ENCODE measurements around the gene MFSD2B. TPM values are rescaled to one million over a fixed set of nuclear protein-coding genes. Genes with fewer than 3 reads are reported as not detected.

The MFSD2B gene
- total RNA-seq, 1 experiment from 2014 or later = 0.39 TPM

GRCh38 chr2:24011250-24012104, 1.6 kb downstream of the MFSD2B start:
- no peak overlapping the region for H2AFZ ChIP-seq (ENCODE audit: low read depth, low read length, poor library complexity, severe bottlenecking)
- H3K9me2 ChIP-seq (ENCODE audit: insufficient read depth) = no peaks in the 10 kb centered on the region
- H3K9me3 ChIP-seq (ENCODE audit: control insufficient read depth in 1 of 2, insufficient read depth in 1 of 2, low read depth in 1 of 2, low read length in 2 of 2) = no peaks in the 10 kb centered on the region
- no peaks in the 10 kb centered on the region for H3K36me3 ChIP-seq (ENCODE audit: control insufficient read depth in 1 of 2, insufficient read depth in 2 of 2, low read length in 2 of 2)
- BruUV-seq (replicated peaks) = no TSS peak
- H3K9ac ChIP-seq (ENCODE audit: low read length) = no peak overlapping the region
- no peaks in the 10 kb centered on the region for H3K27me3 ChIP-seq (ENCODE audit: insufficient read depth, low read length)
- no peaks in the 10 kb centered on the region for H3K79me2 ChIP-seq (ENCODE audit: insufficient read depth, low read length)
- DNase-seq (ENCODE audit: low read depth, low spot score) (no peak), ATAC-seq (no peak)
- ChIA-PET CTCF (no interaction called here), POLR2A (no interaction called here), RAD21 (ENCODE audit: low non-redundant PET in 1 of 2, low total read pairs in 2 of 2, uncharacterized antibody in 2 of 2, unreplicated experiment in 2 of 2) (no interaction called here)
- no peaks in the 10 kb centered on the region for H4K20me1 ChIP-seq (ENCODE audit: insufficient read depth)
- peaks cover 10 to 19% of the 10 kb centered on the region in 2 experiments for H3K4me1 ChIP-seq (ENCODE audit: control insufficient read depth in 1 of 2, insufficient read depth in 2 of 2, low read length in 2 of 2)
- no peak overlapping the region for H3K4me3 ChIP-seq (replicated peaks in 1 of 2; ENCODE audit: low read depth in 1 of 2, low read length in 2 of 2)
- no peak overlapping the region for H3K27ac ChIP-seq (ENCODE audit: low read depth, low read length)
- no peak overlapping the region for H3K4me2 ChIP-seq (ENCODE audit: low read length)
- intact Hi-C loops (cut with micrococcal nuclease) = no loop called here
- TF ChIP-seq EGR1 (IDR thresholded peaks at IDR 0.05; ENCODE audit: low read depth) (no peak), TCF7L2 (IDR thresholded peaks at IDR 0.05; ENCODE audit: borderline replicate concordance, extremely low read depth, insufficient read depth, insufficient read length) (no peak), CEBPB (IDR thresholded peaks at IDR 0.05; ENCODE audit: low read depth) (no peak)
- TF ChIP-seq, protein P1, sequence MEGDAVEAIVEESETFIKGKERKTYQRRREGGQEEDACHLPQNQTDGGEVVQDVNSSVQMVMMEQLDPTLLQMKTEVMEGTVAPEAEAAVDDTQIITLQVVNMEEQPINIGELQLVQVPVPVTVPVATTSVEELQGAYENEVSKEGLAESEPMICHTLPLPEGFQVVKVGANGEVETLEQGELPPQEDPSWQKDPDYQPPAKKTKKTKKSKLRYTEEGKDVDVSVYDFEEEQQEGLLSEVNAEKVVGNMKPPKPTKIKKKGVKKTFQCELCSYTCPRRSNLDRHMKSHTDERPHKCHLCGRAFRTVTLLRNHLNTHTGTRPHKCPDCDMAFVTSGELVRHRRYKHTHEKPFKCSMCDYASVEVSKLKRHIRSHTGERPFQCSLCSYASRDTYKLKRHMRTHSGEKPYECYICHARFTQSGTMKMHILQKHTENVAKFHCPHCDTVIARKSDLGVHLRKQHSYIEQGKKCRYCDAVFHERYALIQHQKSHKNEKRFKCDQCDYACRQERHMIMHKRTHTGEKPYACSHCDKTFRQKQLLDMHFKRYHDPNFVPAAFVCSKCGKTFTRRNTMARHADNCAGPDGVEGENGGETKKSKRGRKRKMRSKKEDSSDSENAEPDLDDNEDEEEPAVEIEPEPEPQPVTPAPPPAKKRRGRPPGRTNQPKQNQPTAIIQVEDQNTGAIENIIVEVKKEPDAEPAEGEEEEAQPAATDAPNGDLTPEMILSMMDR (IDR thresholded peaks at IDR 0.05 in 2 of 3, conservative IDR thresholded peaks at IDR 0.05 in 1 of 3; ENCODE audit: borderline replicate concordance in 1 of 3, insufficient read depth in 1 of 3, low read depth in 2 of 3, low read length in 2 of 3) = no peak
- TF ChIP-seq, protein P2, sequence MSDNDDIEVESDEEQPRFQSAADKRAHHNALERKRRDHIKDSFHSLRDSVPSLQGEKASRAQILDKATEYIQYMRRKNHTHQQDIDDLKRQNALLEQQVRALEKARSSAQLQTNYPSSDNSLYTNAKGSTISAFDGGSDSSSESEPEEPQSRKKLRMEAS (IDR thresholded peaks at IDR 0.05) = no peak

All from HCT116 (cell line).